H9 (cell line): ENCODE measurements around the gene RTN1. TPM values are rescaled to one million over a fixed set of nuclear protein-coding genes. Genes with fewer than 3 reads are reported as not detected.

Experiments
- DNase-seq: peaks from one replicate; pipeline ENCODE4 v3.0.0-alpha.2; 2017
- H2AFZ ChIP-seq: one replicate; pipeline ENCODE4 v1.6.1; 2013; ENCODE audit warnings: mild to moderate bottlenecking, low read length, control low read depth, moderate library complexity
- H2AK5ac ChIP-seq: 2 replicates; pipeline ENCODE4 v1.6.1; 2013; ENCODE audit warnings: low read length, control low read depth, mixed read lengths; ENCODE audit not compliant: insufficient read length
- H2BK120ac ChIP-seq: one replicate; pipeline ENCODE4 v1.6.1; 2013; ENCODE audit warnings: low read depth, mild to moderate bottlenecking, low read length, control low read depth, inconsistent platforms; ENCODE audit not compliant: poor library complexity, severe bottlenecking
- H2BK12ac ChIP-seq: 2 replicates; pipeline ENCODE4 v1.6.1; 2013; ENCODE audit warnings: low read length, control low read depth, mixed read lengths, low read depth; ENCODE audit not compliant: insufficient read length
- H2BK15ac ChIP-seq: 2 replicates; pipeline ENCODE4 v1.6.1; 2013; ENCODE audit warnings: low read depth, low read length, control low read depth
- H2BK20ac ChIP-seq: one replicate; pipeline ENCODE4 v1.6.1; 2013; ENCODE audit warnings: low read depth, mild to moderate bottlenecking, low read length, control low read depth, inconsistent platforms; ENCODE audit not compliant: poor library complexity, severe bottlenecking
- H2BK5ac ChIP-seq: 2 replicates; pipeline ENCODE4 v1.6.1; 2013; ENCODE audit warnings: low read length, control low read depth, mixed read lengths; ENCODE audit not compliant: insufficient read length
- H3K14ac ChIP-seq: 2 replicates; pipeline ENCODE4 v1.6.1; 2013; ENCODE audit warnings: low read length, control low read depth; ENCODE audit not compliant: insufficient read depth
- H3K18ac ChIP-seq: 2 replicates; pipeline ENCODE4 v1.6.1; 2013; ENCODE audit warnings: low read depth, mild to moderate bottlenecking, mixed read lengths, low read length, control low read depth; ENCODE audit not compliant: insufficient read length
- H3K23ac ChIP-seq: 2 replicates; pipeline ENCODE4 v1.6.1; 2013; ENCODE audit warnings: low read length, control low read depth, mixed read lengths, low read depth; ENCODE audit not compliant: insufficient read length
- H3K23me2 ChIP-seq: 2 replicates; pipeline ENCODE4 v1.6.1; 2013; ENCODE audit warnings: low read depth, mild to moderate bottlenecking, mixed read lengths, low read length, control low read depth; ENCODE audit not compliant: insufficient read length, poor library complexity, severe bottlenecking
- H3K27ac ChIP-seq: 2 replicates; pipeline ENCODE4 v1.5.1; 2013; ENCODE audit warnings: low read length, control low read depth, mixed read lengths, low read depth; ENCODE audit not compliant: insufficient read length
- H3K27me3 ChIP-seq: 2 replicates; pipeline ENCODE4 v1.6.1; 2013; ENCODE audit warnings: low read length, control low read depth, inconsistent platforms; ENCODE audit not compliant: insufficient read depth
- H3K4ac ChIP-seq: 2 replicates; pipeline ENCODE4 v1.6.1; 2013; ENCODE audit warnings: low read depth, mild to moderate bottlenecking, control low read depth, inconsistent platforms, low read length, moderate library complexity
- H3K4me1 ChIP-seq: 2 replicates; pipeline ENCODE4 v1.6.1; 2013; ENCODE audit warnings: low read length, control low read depth, inconsistent platforms; ENCODE audit not compliant: insufficient read depth
- H3K4me2 ChIP-seq: 2 replicates; pipeline ENCODE4 v1.6.1; 2013; ENCODE audit warnings: low read length, control low read depth, mixed read lengths; ENCODE audit not compliant: insufficient read length, insufficient read depth
- H3K56ac ChIP-seq: 2 replicates; pipeline ENCODE4 v1.6.1; 2013; ENCODE audit warnings: low read depth, mild to moderate bottlenecking, mixed read lengths, low read length, control low read depth; ENCODE audit not compliant: insufficient read length
- H3K79me1 ChIP-seq: 2 replicates; pipeline ENCODE4 v1.6.1; 2013; ENCODE audit warnings: low read depth, mild to moderate bottlenecking, moderate library complexity, low read length, control low read depth, inconsistent platforms; ENCODE audit not compliant: insufficient read depth, poor library complexity, severe bottlenecking
- H3K79me2 ChIP-seq: 2 replicates; pipeline ENCODE4 v1.6.1; 2013; ENCODE audit warnings: low read length, control low read depth, inconsistent platforms; ENCODE audit not compliant: insufficient read depth
- H3K9ac ChIP-seq: 2 replicates; pipeline ENCODE4 v1.6.1; 2013; ENCODE audit warnings: low read length, control low read depth, mixed read lengths; ENCODE audit not compliant: insufficient read length; ENCODE audit errors: extremely low read depth
- H3K9me3 ChIP-seq: one replicate; pipeline ENCODE4 v1.6.1; 2013; ENCODE audit warnings: low read depth, low read length, inconsistent platforms; ENCODE audit not compliant: control insufficient read depth
- H3T11ph ChIP-seq: one replicate; pipeline ENCODE4 v1.6.1; 2013; ENCODE audit warnings: mild to moderate bottlenecking, low read length, control low read depth, inconsistent platforms
- H4K20me1 ChIP-seq: one replicate; pipeline ENCODE4 v1.6.1; 2013; ENCODE audit not compliant: control insufficient read depth, insufficient read length, insufficient read depth
- H4K5ac ChIP-seq: 2 replicates; pipeline ENCODE4 v1.6.1; 2013; ENCODE audit warnings: low read depth, mild to moderate bottlenecking, mixed read lengths, low read length, control low read depth; ENCODE audit not compliant: insufficient read length
- H4K8ac ChIP-seq: replicated peaks from 2 replicates; pipeline ENCODE4 v1.6.1; 2013; ENCODE audit warnings: low read length, control low read depth, mixed read lengths, low read depth; ENCODE audit not compliant: insufficient read length
- H4K91ac ChIP-seq: 2 replicates; pipeline ENCODE4 v1.6.1; 2013; ENCODE audit warnings: low read depth, mild to moderate bottlenecking, moderate library complexity, mixed read lengths, low read length, control low read depth; ENCODE audit not compliant: insufficient read length
- H3K27ac Mint-ChIP-seq, 3 experiments: 2 replicates in 2 of 3; 3 replicates in 1 of 3; pipeline ENCODE4 v1.8.0; 2020 to 2021; ENCODE audit warnings: mixed read lengths in 3 of 3, mild to moderate bottlenecking in 1 of 3, moderate library complexity in 1 of 3
- H3K27me3 Mint-ChIP-seq: 2 replicates; pipeline ENCODE4 v1.8.0; 2021; ENCODE audit warnings: low read depth, mild to moderate bottlenecking, moderate library complexity, mixed read lengths
- H3K36me3 Mint-ChIP-seq, 3 experiments: 2 replicates in 2 of 3; 3 replicates in 1 of 3; pipeline ENCODE4 v1.8.0; 2020 to 2021; ENCODE audit warnings: low read depth in 3 of 3, mixed read lengths in 3 of 3; ENCODE audit not compliant: insufficient read depth in 1 of 3
- H3K4me1 Mint-ChIP-seq, 2 experiments: 2 replicates each; pipeline ENCODE4 v1.8.0; 2020; ENCODE audit warnings: mixed read lengths in 2 of 2
- H3K4me3 Mint-ChIP-seq, 2 experiments: 2 replicates in 1 of 2; 3 replicates in 1 of 2; pipeline ENCODE4 v1.8.0; 2020 to 2021; ENCODE audit warnings: mild to moderate bottlenecking in 2 of 2, mixed read lengths in 2 of 2, moderate library complexity in 1 of 2
- H3K9me3 Mint-ChIP-seq, 2 experiments: 2 replicates in 1 of 2; 3 replicates in 1 of 2; pipeline ENCODE4 v1.8.0; 2020; ENCODE audit warnings: mild to moderate bottlenecking in 2 of 2, mixed read lengths in 2 of 2, moderate library complexity in 1 of 2
- CTCF ChIP-seq: fragments of 200-600 bp; sonication (generic); conservative IDR thresholded peaks from 3 replicates; pipeline ENCODE4 v1.8.0; 2021; ENCODE audit warnings: antibody characterized with exemption, mild to moderate bottlenecking
- WGBS: extraction: QIAGEN DNeasy Blood & Tissue Kit; methylation state at CpG from one replicate; pipeline ENCODE4 v1.1.7; 2013; ENCODE audit warnings: missing lambda C conversion rate, low lambda C conversion rate, mixed read lengths; ENCODE audit not compliant: insufficient read length; ENCODE audit errors: extremely low coverage; 5-methylcytosine and 5-hydroxymethylcytosine counted together
- total RNA-seq: library from RNA; stranded (reverse); gene quantifications from 2 replicates; pipeline ENCODE4 v1.2.1, GENCODE V29; 2021

Gene RTN1
- total RNA-seq, 1 experiment from 2014 or later, result 1.8 TPM

GRCh38 chr14:59890676-59891075 lies 20.1 kb upstream of the RTN1 start:
- Histone ChIP-seq H3K79me1 (no peaks in the 10 kb centered on the region), H3K23ac (no peak overlapping the region), H3K9ac (no peak overlapping the region), H3K18ac (no peak overlapping the region), H3K4me2 (no peak overlapping the region), H3K27me3 (no peaks in the 10 kb centered on the region), H2BK120ac (no peak overlapping the region), H2BK5ac (no peak overlapping the region), H3K27ac (no peak overlapping the region), H3K4me1 (no peaks in the 10 kb centered on the region), H3K4ac (no peak overlapping the region), H4K91ac (no peak overlapping the region), H4K20me1 (no peaks in the 10 kb centered on the region), H3K9me3 (no peaks in the 10 kb centered on the region), H2BK12ac (no peak overlapping the region), H3K23me2 (no peaks in the 10 kb centered on the region), H2BK15ac (no peak overlapping the region), H3K79me2 (no peaks in the 10 kb centered on the region), H4K5ac (no peak overlapping the region), H3K56ac (no peak overlapping the region), H2AK5ac (no peak overlapping the region), H2AFZ (no peak overlapping the region), H2BK20ac (no peak overlapping the region), H4K8ac (no peak overlapping the region), H3K14ac (no peak overlapping the region), H3T11ph (no peak overlapping the region)
- no peak for TF ChIP-seq CTCF
- Mint-ChIP-seq H3K9me3 (peaks cover 0 to 2% of the 10 kb centered on the region in 2 experiments; a peak in 1 of 5 replicates), H3K27me3 (peaks cover 9% of the 10 kb centered on the region), H3K27ac (no peak overlapping the region), H3K4me3 (no peak overlapping the region), H3K36me3 (no peaks in the 10 kb centered on the region), H3K4me1 (no peaks in the 10 kb centered on the region)
- no peak for DNase-seq
- no CpG with 5 or more reads among the region's 2 CpGs for WGBS
